ENCODE data around the gene REELD1.

The REELD1 gene

DNA sequence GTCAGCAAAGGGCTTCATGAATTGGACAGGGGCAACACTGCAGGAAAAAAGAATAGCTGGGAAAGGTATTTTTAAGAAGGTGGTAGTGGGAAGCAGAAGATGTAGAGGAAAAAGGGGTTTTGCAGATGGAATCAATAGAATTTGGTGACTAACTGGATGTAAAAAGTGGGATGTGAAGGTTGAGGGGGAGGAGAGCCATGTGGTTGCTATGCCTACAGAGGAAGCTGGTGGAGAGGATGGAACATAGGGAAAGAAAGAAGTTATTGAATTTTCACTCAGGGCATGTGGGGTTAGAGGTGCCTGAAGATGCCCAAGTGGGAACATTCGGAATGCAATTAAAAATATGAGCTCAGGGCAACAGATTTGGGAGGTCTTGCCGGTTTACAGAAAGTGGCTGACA is 33.0 kb downstream of the REELD1 start:
- no peak for DNase-seq (ENCODE audit: low read depth)
- no peak for TF ChIP-seq CTCF (conservative IDR thresholded peaks at IDR 0.05; ENCODE audit: low read depth, low read length)
- no peak overlapping the region for H3K4me3 ChIP-seq (ENCODE audit: low read length)

- no peak for DNase-seq (ENCODE audit: low read depth)
- no peak for TF ChIP-seq CTCF (conservative IDR thresholded peaks at IDR 0.05; ENCODE audit: low read depth, low read length)
- no peak overlapping the region for H3K4me3 ChIP-seq (ENCODE audit: low read length)
Measured at GRCh38 chr4:146252969-146253611, 38.8 kb downstream of the REELD1 start.

DNA sequence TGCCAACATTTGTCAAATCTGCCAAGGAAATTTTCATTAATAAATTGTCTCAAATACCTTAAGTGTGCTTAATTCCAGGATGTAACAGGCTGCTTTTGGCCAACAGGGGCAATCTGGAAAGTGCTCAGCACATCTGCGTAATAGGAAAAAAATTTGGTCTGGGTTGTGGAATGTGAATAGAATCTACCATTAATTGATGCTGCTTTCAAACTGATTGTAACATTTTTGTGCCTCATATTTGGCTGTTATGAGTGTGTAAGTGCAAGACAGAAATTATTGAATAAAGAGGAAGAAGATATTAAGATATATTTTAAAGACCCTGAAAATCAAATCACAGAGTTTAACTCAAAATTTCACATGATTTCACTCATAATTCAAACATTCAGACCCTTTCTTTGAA is 41.1 kb downstream of the REELD1 start:
- no peak for TF ChIP-seq CTCF (conservative IDR thresholded peaks at IDR 0.05; ENCODE audit: low read depth, low read length)
- DNase-seq (ENCODE audit: low read depth): no peak
- no peak overlapping the region for H3K4me3 ChIP-seq (ENCODE audit: low read length)

DNA sequence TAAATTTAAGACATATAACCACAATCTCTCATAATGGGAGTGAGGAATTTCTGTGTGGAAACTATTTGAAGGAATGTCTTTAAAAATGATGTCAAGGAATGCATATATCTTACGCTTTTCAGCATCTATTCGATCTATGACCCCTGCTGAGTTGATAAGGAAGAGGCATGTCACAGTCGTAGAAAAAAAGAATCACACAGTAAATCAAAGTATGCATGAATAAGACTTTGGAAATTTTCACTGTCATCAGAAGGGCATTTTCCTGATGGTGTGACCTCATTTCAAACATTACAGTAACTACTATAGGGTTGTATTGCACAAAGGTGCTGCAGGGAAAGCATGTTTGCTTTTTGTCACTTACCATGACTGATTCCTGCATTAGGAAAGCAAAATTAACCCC is 41.5 kb downstream of the REELD1 start:
- peak; percentile 32 for DNase-seq (ENCODE audit: low read depth)
- TF ChIP-seq CTCF (conservative IDR thresholded peaks at IDR 0.05; ENCODE audit: low read depth, low read length): no peak
- no peak overlapping the region for H3K4me3 ChIP-seq (ENCODE audit: low read length)

DNA sequence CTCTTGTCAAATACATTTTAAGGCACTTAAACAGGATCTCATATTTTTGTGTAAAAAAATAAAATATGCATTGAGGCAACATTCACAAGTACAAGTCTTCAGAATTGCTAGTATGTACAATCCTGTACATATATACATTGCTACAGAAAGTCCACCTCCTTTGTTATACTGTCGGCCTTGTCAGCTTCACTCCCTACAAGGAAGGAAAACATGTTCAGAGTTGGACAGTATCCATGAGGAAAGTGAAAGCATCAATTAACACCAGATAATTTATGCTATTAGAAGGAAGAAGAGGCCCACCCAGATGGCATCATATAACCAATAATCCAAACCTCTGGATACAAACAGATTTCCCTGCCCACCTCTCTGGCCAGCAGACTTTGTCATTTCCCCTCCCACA is 42.0 kb downstream of the REELD1 start:
- no peak for DNase-seq (ENCODE audit: low read depth)
- no peak overlapping the region for H3K4me3 ChIP-seq (ENCODE audit: low read length)
- no peak for TF ChIP-seq CTCF (conservative IDR thresholded peaks at IDR 0.05; ENCODE audit: low read depth, low read length)

DNA sequence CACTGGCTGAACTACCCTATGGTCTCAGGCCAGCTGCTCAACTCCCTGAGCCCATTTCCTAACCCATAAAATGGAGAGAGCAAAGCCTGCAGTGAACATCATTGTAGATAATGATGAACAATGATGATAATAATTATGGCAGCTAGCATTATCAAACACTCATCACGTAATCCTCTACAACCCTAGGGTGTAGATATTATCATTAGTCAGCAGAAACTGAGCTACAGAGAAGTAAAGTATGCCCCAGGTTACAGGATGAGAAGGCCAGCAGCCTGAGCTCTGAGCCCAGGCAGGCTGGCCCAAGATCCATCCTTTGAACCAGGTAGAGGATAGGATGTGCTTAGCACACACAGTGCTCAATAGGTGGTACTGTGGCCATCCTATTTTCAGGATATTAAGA is 43.2 kb downstream of the REELD1 start:
- DNase-seq (ENCODE audit: low read depth): no peak
- TF ChIP-seq CTCF (conservative IDR thresholded peaks at IDR 0.05; ENCODE audit: low read depth, low read length): no peak
- no peak overlapping the region for H3K4me3 ChIP-seq (ENCODE audit: low read length)

DNA sequence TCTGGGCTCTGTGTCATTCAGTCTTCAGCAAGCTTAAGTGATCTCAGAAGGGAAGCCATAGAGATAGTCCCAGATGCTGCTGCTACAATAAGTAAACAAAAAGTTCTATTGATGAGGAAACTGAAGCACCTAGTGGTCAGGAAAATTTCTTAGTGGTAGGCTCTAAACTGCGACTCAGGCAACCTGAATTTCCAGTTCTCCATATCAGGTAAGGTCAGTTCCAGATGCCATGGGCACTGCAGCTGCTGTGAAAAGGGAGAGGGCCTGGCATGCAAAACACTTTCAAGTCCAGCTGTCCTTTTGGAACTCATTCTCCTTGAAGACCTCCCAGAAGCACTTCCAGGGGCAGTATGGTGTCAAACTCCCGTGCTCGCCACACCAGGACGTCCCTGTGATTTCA is 46.2 kb downstream of the REELD1 start:
- H3K4me3 ChIP-seq (ENCODE audit: low read length): no peak overlapping the region
- DNase-seq (ENCODE audit: low read depth): no peak
- no peak for TF ChIP-seq CTCF (conservative IDR thresholded peaks at IDR 0.05; ENCODE audit: low read depth, low read length)

Data from retinal pigment epithelial cell (primary cell).